ENCODE data around the gene R3HDM2. TPM values are rescaled to one million over a fixed set of nuclear protein-coding genes. Genes with fewer than 3 reads are reported as not detected.
A peak's percentile ranks its signal among the peaks of the same experiment; 100 is the strongest.
"Not testable (repeated sequence)": the region's sequence is repeated elsewhere in the genome, so short reads cannot be mapped to it uniquely, and the experiment has no call there.

The R3HDM2 gene
- total RNA-seq, 1 donor from 2014 or later, result 32.1 TPM

DNA sequence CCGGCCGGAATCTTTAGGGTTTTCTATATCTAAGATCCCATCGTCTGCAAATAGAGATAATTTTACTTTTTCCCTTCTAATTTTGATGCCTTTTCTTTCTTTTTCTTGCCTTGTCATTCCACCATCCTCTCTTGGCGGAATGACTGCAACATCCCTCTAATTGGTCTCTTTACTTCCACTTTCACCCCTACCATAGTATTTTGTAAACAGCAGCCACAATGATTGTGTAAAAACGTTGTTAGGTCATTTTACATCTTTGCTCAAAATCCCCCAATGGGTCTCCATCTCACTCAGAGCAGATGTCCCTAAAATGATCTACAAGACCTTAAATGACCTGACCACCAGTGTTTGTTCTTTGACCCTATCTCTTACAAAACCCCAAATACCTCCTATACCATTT, 99.9 kb downstream of the R3HDM2 start:
- DNase-seq (ENCODE audit: low read depth), result no peak

DNA sequence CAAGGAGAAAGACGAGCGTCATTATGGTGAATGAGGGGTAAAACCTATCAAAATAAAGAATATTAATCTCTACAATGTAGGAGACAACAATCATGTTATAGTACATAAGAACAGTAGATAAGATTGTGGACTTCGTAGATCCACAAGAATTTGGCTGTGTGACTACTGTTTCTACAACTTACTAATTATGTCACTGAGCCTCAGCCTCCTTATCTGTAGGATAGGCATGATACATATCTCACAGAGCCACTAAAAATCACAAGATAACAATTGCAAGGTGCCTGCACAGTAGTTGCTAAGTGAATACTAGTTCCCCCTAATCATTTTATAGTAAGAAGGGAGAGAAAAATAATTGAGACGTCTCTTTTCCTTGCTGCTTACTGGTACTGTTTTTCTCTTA, 101.6 kb downstream of the R3HDM2 start:
- DNase-seq (ENCODE audit: low read depth), result no peak

DNA sequence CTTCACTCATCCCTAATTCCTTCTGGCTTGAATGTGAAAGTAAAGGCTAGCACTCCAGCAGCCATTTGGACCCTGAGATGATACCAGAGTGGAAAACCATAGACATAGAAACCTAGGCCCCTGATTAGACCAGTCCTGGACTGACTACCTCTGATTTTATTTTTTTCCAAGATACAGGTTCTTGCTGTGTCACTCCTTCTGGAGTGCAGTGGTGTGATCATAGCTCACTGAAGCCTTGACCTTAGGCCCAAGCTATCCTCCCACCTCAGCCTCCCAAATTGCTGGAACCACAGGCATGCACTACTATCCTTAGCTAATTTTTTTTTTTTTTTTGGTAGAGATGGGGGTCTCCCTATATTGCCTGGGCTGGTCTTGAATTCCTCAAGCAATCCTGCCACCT, 105.4 kb downstream of the R3HDM2 start:
- DNase-seq (ENCODE audit: low read depth), result no peak

DNA sequence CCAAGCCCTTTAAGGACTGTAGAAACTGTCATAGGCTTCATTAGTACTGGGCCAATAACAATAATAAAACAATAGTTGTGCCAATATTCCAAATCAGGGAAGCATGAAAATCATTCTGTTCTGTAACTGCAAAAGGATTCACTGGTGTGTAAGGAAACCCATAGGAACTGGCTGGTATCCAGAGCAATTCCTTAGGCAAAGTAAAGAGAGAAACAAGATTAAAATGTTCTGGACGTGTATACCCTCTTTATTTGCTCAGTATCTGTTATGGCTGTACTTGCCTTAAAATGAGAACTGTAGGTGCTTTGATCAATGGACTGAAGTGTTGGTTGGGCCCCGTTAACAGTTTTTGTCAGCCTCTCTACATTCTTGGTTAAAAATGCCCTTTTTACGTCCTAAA, 107.4 kb downstream of the R3HDM2 start:
- DNase-seq (ENCODE audit: low read depth), result no peak

DNA sequence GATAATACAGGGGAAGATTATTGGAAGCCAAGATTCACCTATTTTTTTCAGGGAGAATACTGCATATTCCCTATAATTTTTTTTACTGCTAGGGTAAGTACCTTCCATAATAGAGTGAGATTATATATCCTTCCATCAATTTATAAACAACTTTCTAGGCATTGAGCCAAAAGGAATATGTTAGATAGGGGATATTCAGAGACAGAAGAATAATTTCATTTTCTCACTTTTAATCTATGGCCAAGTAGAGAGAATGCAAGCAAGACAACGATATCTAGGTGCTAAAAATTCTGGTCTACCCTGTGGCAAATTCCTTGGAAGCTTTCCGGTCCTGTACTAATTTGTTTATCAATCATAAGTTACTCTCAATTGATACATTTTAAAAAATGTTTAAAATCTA, 110.2 kb downstream of the R3HDM2 start:
- no peak for DNase-seq (ENCODE audit: low read depth)

DNA sequence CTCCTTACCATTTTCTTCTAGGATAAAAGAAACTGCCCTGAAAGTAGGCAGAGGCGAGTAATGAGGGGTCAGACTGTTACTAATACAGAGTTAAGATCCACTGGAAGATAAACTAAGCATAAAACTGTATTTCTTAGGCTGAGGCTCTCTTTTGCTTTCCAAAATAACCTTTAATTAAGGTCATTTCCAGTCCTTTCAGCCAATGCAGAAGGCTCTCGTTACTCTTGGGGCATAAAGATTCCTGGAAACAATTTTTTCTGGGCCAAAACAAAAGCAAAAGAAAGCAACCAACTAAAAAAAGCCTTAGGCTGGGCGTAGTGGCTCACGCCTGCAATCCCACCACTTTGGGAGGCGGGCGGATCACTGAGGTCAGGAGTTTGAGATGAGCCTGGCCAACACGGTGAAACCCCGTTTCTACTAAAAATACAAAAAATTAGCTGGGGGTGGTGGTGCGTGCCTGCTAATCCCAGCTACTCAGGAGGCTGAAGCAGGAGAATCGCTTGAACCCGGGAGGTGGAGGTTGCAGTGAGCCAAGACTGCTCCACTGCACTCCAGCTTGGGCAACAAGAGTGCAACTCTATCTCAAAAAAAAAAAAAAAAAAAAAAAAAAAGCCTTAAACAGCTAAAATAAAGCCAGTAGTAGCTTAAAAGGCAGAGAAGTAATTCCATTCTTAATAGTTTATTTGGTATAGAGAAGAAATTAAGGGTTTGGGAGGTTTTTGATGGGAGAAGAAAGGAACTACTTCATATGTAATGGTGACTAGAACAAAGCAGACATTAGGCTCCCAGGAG, 111.0 kb downstream of the R3HDM2 start:
- no peak for DNase-seq (ENCODE audit: low read depth)

DNA sequence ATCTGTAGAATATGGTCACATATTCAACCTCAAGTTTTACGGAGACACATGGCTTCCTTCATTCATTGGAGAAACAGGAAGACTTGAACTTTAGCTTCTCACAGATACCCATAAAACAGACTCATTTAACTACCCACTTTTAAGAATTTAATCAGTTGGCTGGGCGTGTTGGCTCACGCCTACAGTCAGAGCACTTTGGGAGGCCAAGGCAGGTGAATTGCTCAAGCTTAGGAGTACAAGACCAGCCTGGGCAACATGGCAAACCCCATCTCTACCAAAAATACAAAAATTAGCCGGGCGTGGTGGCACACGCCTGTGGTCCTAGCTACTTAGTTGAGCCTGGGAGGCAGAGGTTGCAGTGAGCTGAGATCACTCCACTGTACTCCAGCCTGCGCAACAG, 115.2 kb downstream of the R3HDM2 start:
- DNase-seq (ENCODE audit: low read depth), result no peak

DNA sequence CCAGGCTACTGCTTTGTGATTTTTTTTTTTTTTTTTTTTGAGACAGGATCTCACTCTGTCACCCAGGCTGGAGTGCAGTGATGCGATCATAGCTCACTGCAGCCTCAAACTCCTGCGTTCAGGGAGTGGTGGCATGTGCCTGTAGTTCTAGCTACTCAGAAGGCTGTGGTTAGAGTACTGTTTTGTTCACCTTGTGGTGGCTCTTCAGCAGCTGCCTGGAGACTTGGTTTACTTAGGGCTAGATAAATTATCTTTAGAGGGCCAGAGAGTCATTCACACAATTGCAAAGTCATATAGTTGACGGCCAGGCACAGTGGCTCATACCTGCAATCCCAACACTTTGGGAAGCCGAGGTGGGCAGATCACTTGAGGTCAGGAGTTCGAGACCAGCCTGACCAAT, 118.6 kb downstream of the R3HDM2 start:
- DNase-seq (ENCODE audit: low read depth), result not testable (repeated sequence)

DNA sequence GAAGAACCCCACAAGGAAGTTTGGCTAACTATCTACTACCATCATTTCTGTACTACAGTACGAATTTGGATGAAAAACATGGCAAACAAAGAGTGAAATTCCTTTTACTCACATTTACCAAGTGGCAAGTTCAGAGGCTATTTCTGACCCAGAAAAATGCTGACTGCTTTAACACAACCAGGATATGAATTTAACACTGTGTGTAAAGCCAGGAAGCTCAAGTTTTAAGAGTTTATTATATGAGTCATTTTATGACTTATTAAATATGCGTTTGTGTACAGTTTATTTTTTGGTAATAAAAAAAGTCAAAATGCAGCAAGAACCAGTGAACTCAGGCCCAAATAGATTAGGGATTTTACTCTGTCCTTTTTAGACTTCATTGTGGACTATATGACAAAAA, 121.4 kb downstream of the R3HDM2 start:
- DNase-seq (ENCODE audit: low read depth), result peak; percentile 14

DNA sequence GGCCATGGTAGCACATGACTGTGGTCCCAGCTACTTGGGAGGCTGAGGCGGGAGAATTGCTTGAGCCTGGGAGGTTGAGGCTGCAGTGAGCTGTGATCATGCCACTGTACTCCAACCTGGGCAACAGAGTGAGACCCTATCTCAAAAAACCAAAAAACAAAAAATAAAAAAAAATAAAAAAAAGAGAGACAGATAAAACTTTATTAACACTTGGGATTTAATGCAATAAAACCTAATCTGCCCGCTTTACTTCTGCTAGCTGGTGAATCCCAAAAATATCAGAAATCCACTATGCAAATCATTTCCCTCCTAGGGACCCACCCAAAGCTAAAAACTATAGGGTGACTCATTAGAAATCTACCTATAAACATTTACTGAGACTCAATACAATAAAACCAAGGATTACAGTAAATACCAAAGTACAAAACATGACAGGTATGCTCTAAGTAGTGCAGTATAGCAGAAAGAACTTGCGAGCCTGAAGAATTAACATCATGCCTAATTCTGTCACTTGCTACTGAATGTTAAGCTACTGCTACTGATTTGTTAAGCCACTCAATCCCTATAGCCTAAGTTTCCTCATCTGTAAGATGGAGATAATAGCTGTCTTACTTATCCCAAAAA, 129.8 kb downstream of the R3HDM2 start:
- DNase-seq (ENCODE audit: low read depth), result no peak

DNA sequence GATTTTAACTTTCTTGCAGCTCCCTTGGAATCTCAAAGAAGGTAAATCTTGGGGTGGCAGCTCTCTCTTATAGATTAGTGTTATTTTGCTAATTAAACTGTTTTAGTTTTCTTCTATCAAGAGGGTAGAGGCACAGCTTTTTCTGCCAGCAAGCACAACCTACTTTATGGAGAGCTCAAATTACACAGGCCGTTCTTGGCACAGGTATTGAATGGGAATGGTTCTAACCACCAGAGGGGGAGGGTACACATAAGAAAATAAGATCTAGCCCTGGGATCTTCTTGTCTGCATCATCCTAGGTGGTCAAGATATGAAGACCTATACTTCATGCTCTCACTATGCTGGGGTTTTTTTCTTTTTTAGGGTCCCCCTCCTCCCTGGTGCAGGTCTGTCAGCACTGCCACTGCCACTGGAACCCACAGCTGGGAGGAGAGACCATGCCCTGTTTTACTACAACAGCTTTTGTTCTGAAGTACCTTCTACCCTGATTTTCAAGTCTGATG, 131.3 kb downstream of the R3HDM2 start:
- DNase-seq (ENCODE audit: low read depth), result no peak

DNA sequence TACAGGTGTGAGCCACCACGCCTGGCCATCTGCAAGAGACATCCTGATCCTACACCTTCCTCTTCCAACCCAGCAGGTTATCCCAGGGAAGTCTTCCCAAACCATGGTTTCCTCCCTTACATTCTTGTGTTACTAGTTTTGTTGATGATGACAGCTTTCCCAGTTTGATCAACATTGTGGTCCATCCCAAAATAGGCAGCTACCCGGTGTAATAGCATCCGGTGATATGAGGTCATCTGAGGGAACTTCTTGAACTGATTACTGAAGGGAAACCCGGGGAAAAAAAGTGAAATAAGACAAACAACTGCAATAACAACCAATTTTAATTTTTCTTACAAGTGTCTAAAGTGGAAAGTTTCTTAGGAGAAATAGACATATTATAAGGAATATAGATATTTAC, 134.6 kb downstream of the R3HDM2 start:
- no peak for DNase-seq (ENCODE audit: low read depth)

DNA sequence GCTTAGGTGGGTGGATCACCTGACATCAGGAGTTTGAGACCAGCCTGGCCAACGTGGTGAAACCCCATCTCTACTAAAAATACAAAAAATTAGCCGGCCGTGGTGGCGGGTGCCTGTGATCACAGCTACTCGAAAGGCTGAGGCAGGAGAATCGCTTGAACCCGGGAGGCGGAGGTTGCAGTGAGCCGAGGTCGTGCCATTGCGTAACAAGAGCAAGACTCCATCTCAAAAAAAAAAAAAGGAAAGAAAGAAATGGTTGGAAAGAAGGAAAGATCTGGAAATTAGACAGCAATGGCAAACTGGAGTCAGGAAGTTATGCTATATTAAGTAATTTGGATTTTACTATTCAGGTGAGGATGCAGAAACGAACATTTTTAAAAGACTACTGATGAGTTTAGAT, 148.8 kb downstream of the R3HDM2 start:
- not testable (repeated sequence) for DNase-seq (ENCODE audit: low read depth)

DNA sequence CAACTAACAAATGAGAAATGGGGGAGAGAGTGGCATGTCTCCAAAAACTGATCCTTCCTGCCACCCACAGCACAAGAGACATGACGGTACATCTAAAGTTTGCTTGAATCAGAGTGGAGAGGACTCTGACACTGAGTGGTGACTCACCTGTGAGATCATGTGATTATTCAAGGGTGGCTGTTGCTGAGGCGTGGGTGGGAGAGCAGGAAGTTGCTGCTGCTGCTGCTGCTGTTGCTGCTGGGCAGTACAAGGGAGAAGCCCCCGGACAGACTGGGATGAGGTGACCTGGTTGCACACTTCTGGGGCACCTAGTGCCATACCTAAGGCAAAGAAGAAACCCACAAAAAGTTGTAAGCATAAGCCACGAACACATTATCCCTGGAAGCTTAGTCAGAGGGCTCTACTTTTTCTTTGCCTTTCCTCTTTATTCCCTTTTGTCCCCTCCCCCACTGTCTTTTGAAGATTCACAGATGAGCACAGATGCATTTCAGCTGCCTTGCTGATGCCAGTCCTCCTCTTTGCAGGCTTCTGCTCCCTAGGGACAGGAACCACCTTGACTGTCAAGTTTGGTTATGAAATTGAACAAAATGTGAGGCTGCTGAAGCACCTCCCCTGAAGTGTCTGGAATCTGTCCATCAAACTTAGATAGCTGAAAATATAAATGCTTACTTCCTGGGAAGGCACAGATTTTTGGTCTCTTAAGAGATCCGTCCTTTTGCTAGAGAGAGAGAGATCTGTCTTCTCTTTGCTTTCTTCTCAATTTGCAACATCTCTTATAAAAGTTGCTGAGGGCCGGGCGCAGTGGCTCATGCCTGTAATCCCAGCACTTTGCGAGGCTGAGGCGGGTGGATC, 150.4 kb downstream of the R3HDM2 start:
- DNase-seq (ENCODE audit: low read depth), result peak; percentile 98

DNA sequence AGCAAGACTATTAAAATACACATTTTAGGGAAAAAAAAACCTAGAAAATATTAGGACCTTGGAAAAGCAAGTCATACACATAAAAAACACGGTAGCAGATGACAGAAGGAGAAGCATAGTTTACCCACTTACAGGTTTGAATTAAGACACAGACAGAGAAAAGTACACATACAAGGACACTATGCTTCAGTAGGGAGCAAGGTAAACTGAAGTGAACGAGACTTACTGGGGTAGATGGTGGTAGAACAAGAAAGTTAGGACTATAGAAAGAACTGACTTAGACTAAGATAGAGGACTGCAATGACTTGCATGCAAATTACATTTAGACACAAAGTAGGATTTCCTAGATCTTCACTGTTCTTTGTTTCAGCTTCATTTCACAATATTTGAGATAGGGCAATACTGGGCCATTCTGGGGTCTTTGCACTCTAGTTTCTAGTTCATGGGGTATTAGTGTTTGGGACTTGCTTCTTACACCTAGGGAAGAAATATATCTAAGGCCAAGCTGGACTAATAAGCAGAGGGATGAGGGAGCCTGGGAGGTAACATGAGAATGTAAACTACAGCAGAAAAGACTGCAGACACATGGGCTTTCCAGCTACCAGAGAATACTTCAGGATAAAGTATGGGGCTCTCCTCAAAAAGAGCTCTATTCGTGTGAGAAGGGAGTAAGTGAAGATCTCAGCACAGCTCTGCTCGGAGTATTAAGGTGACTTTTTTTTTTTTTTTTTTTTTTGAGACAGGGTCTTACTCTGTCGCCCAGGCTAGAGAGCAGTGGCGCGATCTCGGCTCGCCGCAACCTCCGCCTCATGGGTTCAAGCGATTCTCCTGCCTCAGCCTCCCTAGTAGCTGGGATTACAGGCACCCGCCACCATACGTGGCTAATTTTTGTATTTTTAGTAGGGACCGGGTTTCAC, 152.1 kb downstream of the R3HDM2 start:
- no peak for DNase-seq (ENCODE audit: low read depth)

DNA sequence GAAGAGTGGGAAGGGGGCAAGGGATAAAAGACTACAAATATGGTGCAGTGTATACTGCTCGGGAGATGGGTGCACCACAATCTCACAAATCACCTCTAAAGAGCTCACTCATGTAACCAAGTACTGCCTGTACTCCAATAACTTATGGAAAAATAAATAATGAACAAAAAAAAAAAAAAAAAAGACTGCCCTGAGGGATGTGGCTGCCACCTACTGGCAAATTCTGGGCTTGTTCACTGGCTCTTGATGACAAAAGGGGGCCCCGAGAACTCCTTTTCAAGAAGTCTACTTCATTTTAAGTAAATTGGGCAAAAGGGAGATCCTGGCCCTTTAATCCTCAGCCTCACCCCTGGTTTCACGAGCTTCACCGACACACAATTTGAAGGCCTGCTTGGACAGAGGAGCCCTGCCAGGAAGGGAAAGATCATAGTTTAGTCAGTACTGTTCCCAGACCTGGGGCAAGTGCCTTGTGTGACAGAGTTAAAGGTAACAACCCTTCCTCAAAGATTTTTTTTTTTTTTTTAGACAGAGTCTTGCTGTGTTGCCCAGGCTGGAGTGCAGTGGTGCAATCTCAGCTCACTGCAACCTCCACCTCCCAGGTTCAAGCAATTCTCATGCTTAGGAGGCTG, 153.8 kb downstream of the R3HDM2 start:
- peak; percentile 33 for DNase-seq (ENCODE audit: low read depth)

DNA sequence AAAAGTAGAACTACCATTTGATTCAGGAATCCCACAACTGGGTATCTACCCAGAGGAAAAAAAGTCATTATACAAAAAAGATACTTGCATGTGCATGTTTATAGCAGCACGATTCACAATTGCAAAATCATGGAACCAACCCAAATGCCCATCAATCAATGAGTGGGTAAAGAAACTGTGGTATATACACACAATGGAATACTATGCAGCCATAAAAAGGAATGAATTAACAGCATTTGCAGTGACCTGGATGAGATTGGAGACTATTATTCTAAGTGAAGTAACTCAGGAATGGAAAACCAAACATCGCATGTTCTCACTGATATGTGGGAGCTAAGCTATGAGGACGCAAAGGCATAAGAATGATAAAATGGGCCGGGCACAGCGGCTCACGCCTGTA, 154.6 kb downstream of the R3HDM2 start:
- not testable (repeated sequence) for DNase-seq (ENCODE audit: low read depth)

DNA sequence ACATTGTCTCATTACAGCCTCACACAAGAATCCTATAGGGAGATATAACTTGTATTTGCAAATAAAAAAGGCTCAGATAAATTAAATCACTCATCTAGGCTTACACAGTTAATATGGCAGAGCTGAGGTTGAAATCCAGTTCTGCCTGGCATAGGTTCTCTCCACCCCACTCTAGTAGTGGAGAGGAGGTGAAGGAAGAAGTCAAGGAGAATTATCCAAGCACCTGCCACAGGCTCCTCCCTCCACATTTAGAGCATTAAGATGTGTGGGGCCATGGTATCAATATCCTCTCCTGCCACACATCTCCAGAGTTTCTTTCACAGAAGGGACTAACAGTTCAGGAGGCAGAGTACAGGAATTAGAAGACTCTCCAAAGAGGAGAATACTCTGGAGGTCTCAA, 157.3 kb downstream of the R3HDM2 start:
- DNase-seq (ENCODE audit: low read depth), result no peak

DNA sequence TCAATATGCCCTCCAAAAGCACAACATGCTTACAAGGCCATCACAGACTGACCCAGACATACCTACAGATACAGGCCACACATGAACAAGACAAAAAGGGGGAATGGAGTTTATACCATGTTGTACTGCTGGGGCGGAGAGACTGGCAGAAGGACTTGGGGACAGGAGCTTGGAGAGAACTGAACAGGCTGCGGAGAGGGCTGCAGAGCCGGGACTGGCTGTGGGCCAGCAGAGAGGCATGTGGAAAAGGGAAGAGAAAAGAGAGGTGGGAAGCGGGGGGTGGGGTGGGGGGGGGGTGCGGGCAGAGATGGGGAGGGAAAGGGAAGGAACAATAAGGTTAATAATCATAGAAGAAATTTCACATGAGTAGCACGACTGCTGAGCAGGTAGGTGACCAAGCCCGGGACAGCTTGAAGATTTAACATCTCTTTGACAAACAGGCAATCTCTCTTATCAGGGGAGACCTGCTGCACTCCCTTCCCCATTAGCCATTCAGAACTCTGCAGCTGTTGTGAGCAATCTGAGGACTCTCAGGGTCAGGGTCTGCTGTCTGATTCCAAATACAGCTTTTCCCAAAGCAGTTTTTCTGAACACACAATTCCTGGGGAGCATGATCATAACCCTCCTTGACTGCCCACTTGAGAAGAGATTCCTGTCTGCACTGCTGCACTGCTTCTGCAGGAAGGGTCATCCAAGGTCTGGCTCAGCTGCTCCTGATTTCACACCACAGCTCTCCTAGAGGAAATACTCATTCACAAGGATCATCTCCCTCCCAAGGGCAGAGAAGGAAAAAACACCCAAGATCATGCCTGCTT, 158.3 kb downstream of the R3HDM2 start:
- DNase-seq (ENCODE audit: low read depth), result peak; percentile 51

DNA sequence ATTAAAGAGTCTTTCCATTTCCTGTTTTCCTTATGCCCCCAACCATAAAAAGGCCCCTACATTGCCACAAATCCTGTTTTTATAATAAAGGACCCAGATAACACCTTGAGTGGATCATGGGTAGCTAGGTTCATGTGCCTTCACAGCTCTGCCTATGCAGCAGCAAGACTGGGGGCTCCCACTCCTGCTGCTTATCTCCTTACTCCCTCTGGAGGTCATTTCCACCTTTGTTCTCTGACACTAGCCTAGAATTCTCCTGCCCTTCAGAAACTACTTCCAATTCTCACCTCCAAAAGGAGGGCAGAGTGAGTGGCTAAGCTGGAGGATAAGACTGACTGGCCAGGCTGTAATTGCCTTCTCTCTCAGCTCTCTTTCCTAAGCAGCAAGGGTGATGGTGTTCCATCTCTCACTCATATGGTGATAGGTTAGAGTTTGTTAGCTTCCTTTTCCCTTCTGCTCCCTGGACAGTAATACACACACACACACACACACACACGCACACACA, 159.8 kb downstream of the R3HDM2 start:
- DNase-seq (ENCODE audit: low read depth), result no peak
